Loucy (cell line): Measurements from ENCODE around the gene SIPA1.

Experiments used
- H2AFZ ChIP-seq: fragments of 200-600 bp; sonication (generic); 2 replicates; pipeline ENCODE4 v1.6.0; 2016; ENCODE audit warnings: antibody characterized with exemption, mild to moderate bottlenecking, low read length, moderate library complexity
- H3F3A ChIP-seq: fragments of 200-600 bp; 2 replicates; pipeline ENCODE4 v1.6.0; 2016; ENCODE audit warnings: antibody characterized with exemption, low read depth, mild to moderate bottlenecking
- H3K27me3 ChIP-seq: fragments of 200-600 bp; sonication (generic); 2 replicates; pipeline ENCODE4 v1.6.1; 2014; ENCODE audit warnings: low read length, mild to moderate bottlenecking; ENCODE audit not compliant: insufficient read depth, poor library complexity, severe bottlenecking
- H3K36me3 ChIP-seq: fragments of 200-600 bp; sonication (generic); 2 replicates; pipeline ENCODE4 v1.6.1; 2016; ENCODE audit warnings: low read length; ENCODE audit not compliant: insufficient read depth
- H3K4me1 ChIP-seq: fragments of 200-600 bp; sonication (generic); 2 replicates; pipeline ENCODE4 v1.5.1; 2014; ENCODE audit warnings: low read length, mild to moderate bottlenecking; ENCODE audit not compliant: insufficient read depth, poor library complexity, severe bottlenecking
- H3K4me2 ChIP-seq: fragments of 200-600 bp; sonication (generic); 2 replicates; pipeline ENCODE4 v1.6.0; 2014; ENCODE audit warnings: antibody characterized with exemption, low read length, low read depth, mild to moderate bottlenecking; ENCODE audit not compliant: poor library complexity, severe bottlenecking
- H3K4me3 ChIP-seq: fragments of 200-600 bp; sonication (generic); 2 replicates; pipeline ENCODE4 v1.5.1; 2014; ENCODE audit warnings: low read length, mild to moderate bottlenecking, mixed read lengths; ENCODE audit not compliant: poor library complexity, severe bottlenecking
- H3K79me2 ChIP-seq: fragments of 200-600 bp; sonication (generic); 2 replicates; pipeline ENCODE4 v1.6.1; 2014; ENCODE audit warnings: low read length; ENCODE audit not compliant: insufficient read depth
- H3K9ac ChIP-seq: fragments of 200-600 bp; sonication (generic); 2 replicates; pipeline ENCODE4 v1.6.0; 2014; ENCODE audit warnings: mild to moderate bottlenecking, low read depth, low read length, moderate library complexity; ENCODE audit not compliant: poor library complexity, severe bottlenecking
- H3K9me2 ChIP-seq: fragments of 200-600 bp; sonication (generic); replicated peaks from 2 replicates; pipeline ENCODE4 v1.6.1; 2016; ENCODE audit warnings: low read depth, low read length, mixed read lengths
- H3K9me3 ChIP-seq: fragments of 200-600 bp; sonication (generic); 2 replicates; pipeline ENCODE4 v1.6.1; 2014; ENCODE audit warnings: mild to moderate bottlenecking, antibody characterized with exemption, low read length, low read depth; ENCODE audit not compliant: insufficient read depth
- H4K20me1 ChIP-seq: fragments of 200-600 bp; sonication (generic); 2 replicates; pipeline ENCODE4 v1.6.0; 2014; ENCODE audit warnings: antibody characterized with exemption, low read length, mild to moderate bottlenecking; ENCODE audit not compliant: insufficient read depth, poor library complexity, severe bottlenecking
- CTCF ChIP-seq: fragments of 200-600 bp; sonication (generic); conservative IDR thresholded peaks from 2 replicates; pipeline ENCODE4 v1.5.1; 2014; ENCODE audit warnings: mild to moderate bottlenecking, antibody characterized with exemption, low read length
- EZH2phosphoT487 ChIP-seq: fragments of 200-600 bp; IDR thresholded peaks from 2 replicates; pipeline ENCODE4 v1.6.1; 2018; ENCODE audit warnings: antibody characterized with exemption, mild to moderate bottlenecking, moderate library complexity, borderline replicate concordance

SIPA1 gene

GRCh38 chr11:65634440-65634839 lies 3.5 kb upstream of the SIPA1 start:
- Histone ChIP-seq H3K9ac (no peak overlapping the region), H3K9me3 (no peaks in the 10 kb centered on the region), H4K20me1 (no peaks in the 10 kb centered on the region), H3K9me2 (no peaks in the 10 kb centered on the region), H3K4me2 (no peak overlapping the region), H3K27me3 (no peaks in the 10 kb centered on the region), H3K4me1 (peaks cover 25% of the 10 kb centered on the region), H3K79me2 (no peaks in the 10 kb centered on the region), H2AFZ (no peak overlapping the region), H3K4me3 (no peak overlapping the region), H3F3A (no peaks in the 10 kb centered on the region), H3K36me3 (peaks cover 38% of the 10 kb centered on the region; the same call in 1 of the 2 replicates)
- TF ChIP-seq EZH2phosphoT487 (no peak), CTCF (no peak)

- H3K9me2 ChIP-seq = no peaks in the 10 kb centered on the region
- peaks cover 32% of the 10 kb centered on the region for H3K4me1 ChIP-seq
- no peak overlapping the region for H3K4me3 ChIP-seq
- no peaks in the 10 kb centered on the region for H3K9me3 ChIP-seq
- no peaks in the 10 kb centered on the region for H3F3A ChIP-seq
- H3K4me2 ChIP-seq = no peak overlapping the region
- TF ChIP-seq EZH2phosphoT487 = no peak
- TF ChIP-seq CTCF = no peak
- H3K27me3 ChIP-seq = no peaks in the 10 kb centered on the region
- peaks cover 31% of the 10 kb centered on the region; the same call in 1 of the 2 replicates for H3K36me3 ChIP-seq
- H2AFZ ChIP-seq = no peak overlapping the region
- H4K20me1 ChIP-seq = no peaks in the 10 kb centered on the region
- H3K9ac ChIP-seq = no peak overlapping the region
- no peaks in the 10 kb centered on the region; the same call in 1 of the 2 replicates for H3K79me2 ChIP-seq
Observed at GRCh38 chr11:65634905-65635731, 2.8 kb upstream of the SIPA1 start.

DNA sequence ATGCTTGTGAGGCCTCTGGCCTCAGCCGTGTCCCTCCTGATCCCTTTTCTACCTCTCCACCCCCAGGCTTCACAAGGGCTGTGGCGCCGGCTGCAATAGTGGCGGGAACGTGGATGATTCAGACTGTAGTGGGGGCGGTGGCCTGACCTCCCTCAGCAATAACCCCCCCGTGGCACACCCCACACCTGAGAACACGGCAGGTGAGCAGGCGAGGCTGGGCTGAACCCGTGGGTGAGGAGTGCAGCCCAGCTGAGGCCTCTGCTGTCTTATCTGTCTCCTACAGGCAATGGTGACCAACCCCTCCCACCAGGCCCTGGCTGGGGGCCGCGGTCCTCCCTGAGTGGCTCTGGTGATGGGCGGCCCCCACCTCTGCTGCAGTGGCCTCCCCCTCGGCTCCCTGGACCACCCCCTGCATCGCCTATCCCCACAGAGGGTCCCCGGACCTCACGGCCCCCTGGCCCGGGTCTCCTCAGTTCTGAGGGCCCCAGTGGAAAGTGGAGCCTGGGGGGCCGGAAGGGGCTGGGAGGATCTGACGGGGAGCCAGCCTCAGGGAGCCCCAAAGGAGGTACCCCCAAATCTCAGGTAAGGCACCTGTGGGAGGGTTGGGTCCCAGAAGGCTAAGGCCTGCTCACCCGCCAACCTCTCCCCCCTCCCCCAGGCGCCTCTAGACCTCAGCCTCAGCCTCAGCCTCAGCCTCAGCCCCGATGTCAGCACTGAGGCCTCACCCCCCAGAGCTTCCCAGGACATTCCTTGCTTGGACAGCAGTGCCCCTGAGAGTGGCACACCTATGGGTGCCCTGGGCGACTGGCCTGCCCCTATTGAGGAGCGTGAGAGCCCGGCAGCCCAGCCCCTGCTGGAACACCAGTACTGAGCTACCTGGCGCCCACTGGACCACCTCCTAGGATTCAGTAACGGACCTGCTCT lies 1.5 kb upstream of the SIPA1 start:
- TF ChIP-seq EZH2phosphoT487 (no peak), CTCF (no peak)
- no peak overlapping the region for H2AFZ ChIP-seq
- H3F3A ChIP-seq = no peaks in the 10 kb centered on the region
- H3K4me3 ChIP-seq = no peak overlapping the region
- H3K9me2 ChIP-seq = no peaks in the 10 kb centered on the region
- peaks cover 7% of the 10 kb centered on the region; the same call in 1 of the 2 replicates for H3K79me2 ChIP-seq
- H4K20me1 ChIP-seq = no peaks in the 10 kb centered on the region
- peaks cover 28% of the 10 kb centered on the region; the same call in 1 of the 2 replicates for H3K36me3 ChIP-seq
- no peaks in the 10 kb centered on the region for H3K27me3 ChIP-seq
- H3K4me2 ChIP-seq = no peak overlapping the region
- H3K9me3 ChIP-seq = no peaks in the 10 kb centered on the region
- no peak overlapping the region for H3K9ac ChIP-seq
- H3K4me1 ChIP-seq = peaks cover 37% of the 10 kb centered on the region
